NCI-H1105 (cell line): Measurements from ENCODE around the gene ERC2.

Experiments used
- DNase-seq: peaks from one replicate; lab custom pipeline; 2025; lab: John Stamatoyannopoulos, UW

ERC2 gene

GRCh38 chr3:55620351-55621025, 847.8 kb downstream of the ERC2 start:
- no peak for DNase-seq

GRCh38 chr3:55619046-55619808, 849.0 kb downstream of the ERC2 start:
- no peak for DNase-seq

- DNase-seq: no peak
These were observed 850.9 kb downstream of the ERC2 start for GRCh38 chr3:55617385-55617784.

GRCh38 chr3:55616803-55617202, 851.5 kb downstream of the ERC2 start:
- no peak for DNase-seq

- no peak for DNase-seq
These were observed 852.5 kb downstream of the ERC2 start for GRCh38 chr3:55615694-55616295.

- no peak for DNase-seq
These were observed 853.1 kb downstream of the ERC2 start for GRCh38 chr3:55615039-55615693.

- no peak for DNase-seq
These were observed 857.1 kb downstream of the ERC2 start for GRCh38 chr3:55611121-55611520.

- DNase-seq: no peak
These were observed 858.9 kb downstream of the ERC2 start for GRCh38 chr3:55609230-55609827.

GRCh38 chr3:55608301-55608937, 859.8 kb downstream of the ERC2 start:
- peak; percentile 47 for DNase-seq

- no peak for DNase-seq
These were observed 860.4 kb downstream of the ERC2 start for GRCh38 chr3:55607844-55608243.

- no peak for DNase-seq
These were observed 861.1 kb downstream of the ERC2 start for GRCh38 chr3:55607175-55607574.

- DNase-seq: no peak
These were observed 862.6 kb downstream of the ERC2 start for GRCh38 chr3:55605443-55606236.

- DNase-seq: no peak
These were observed 863.4 kb downstream of the ERC2 start for GRCh38 chr3:55604846-55605245.

- DNase-seq: no peak
These were observed 863.9 kb downstream of the ERC2 start for GRCh38 chr3:55604402-55604801.

GRCh38 chr3:55601366-55602080, 866.7 kb downstream of the ERC2 start:
- DNase-seq: no peak

GRCh38 chr3:55598224-55598623, 870.0 kb downstream of the ERC2 start:
- no peak for DNase-seq

GRCh38 chr3:55597641-55598040, 870.6 kb downstream of the ERC2 start:
- no peak for DNase-seq

- DNase-seq: no peak
These were observed 872.1 kb downstream of the ERC2 start for GRCh38 chr3:55596212-55596611.

- DNase-seq: no peak
These were observed 872.8 kb downstream of the ERC2 start for GRCh38 chr3:55595420-55595819.

GRCh38 chr3:55592572-55592971, 875.7 kb downstream of the ERC2 start:
- no peak for DNase-seq
